ENCODE data around the gene P4HA2.

- TF ChIP-seq, protein P1, sequence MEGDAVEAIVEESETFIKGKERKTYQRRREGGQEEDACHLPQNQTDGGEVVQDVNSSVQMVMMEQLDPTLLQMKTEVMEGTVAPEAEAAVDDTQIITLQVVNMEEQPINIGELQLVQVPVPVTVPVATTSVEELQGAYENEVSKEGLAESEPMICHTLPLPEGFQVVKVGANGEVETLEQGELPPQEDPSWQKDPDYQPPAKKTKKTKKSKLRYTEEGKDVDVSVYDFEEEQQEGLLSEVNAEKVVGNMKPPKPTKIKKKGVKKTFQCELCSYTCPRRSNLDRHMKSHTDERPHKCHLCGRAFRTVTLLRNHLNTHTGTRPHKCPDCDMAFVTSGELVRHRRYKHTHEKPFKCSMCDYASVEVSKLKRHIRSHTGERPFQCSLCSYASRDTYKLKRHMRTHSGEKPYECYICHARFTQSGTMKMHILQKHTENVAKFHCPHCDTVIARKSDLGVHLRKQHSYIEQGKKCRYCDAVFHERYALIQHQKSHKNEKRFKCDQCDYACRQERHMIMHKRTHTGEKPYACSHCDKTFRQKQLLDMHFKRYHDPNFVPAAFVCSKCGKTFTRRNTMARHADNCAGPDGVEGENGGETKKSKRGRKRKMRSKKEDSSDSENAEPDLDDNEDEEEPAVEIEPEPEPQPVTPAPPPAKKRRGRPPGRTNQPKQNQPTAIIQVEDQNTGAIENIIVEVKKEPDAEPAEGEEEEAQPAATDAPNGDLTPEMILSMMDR (IDR thresholded peaks at IDR 0.05): no peak
- TF ChIP-seq POLR2A (IDR thresholded peaks at IDR 0.05): no peak
Measured at GRCh38 chr5:132237141-132237540, 9.5 kb upstream of the P4HA2 start.

Measured in testis (tissue), 2 donors.